GM19035 (cell line): ENCODE data around the gene ADCY1.
"Not testable (repeated sequence)": the region's sequence is repeated elsewhere in the genome, so short reads cannot be mapped to it uniquely, and the experiment has no call there.

Experiments
- ATAC-seq: cut with Tn5 transposase; IDR thresholded peaks from one replicate; pipeline ENCODE4 v1.9.1; 2021; ENCODE audit not compliant: unreplicated experiment

Gene ADCY1

DNA sequence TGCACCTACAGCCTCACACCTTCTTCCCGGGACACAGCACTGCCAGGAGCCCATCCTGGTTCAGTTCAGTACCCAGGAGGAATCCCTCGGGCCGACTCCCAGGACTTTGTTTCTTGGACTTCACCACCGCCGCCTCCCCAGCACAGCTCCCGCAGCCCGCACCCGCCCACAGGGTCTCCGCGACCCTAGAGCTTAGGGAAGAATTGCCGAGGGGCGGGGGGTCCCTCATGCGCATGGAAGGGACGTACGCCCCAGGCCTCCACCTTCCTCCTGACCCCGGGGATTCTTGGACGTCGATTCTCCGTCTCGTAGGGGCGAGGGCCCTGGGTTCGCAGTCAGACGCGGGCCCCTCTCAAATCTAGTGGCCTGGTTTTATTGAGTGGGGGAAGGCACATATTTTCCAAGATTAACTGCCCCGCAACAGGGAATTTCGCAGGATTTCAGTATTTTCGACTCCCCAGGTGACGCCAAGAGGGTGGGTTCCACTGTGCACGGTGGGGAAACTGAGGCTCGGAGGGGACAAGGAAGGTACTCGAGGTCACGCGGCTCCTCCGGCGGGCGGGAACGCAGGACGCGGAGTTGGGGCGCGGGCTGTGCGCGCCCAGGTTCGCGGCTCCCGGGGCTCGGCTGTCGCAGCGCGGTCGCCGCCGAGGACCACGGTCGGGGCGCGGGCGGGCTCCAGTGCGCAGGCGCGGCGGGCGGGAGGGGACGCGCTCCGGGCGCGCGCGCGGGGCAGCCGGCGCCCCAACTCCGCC is at the start of gene ADCY1:
Gene ADCY1, plus strand, starts transcription at position 708 of the 755 bp plus-strand sequence. CDS start 176 bp downstream, outside the sequence.
- peak; percentile 14 for ATAC-seq

DNA sequence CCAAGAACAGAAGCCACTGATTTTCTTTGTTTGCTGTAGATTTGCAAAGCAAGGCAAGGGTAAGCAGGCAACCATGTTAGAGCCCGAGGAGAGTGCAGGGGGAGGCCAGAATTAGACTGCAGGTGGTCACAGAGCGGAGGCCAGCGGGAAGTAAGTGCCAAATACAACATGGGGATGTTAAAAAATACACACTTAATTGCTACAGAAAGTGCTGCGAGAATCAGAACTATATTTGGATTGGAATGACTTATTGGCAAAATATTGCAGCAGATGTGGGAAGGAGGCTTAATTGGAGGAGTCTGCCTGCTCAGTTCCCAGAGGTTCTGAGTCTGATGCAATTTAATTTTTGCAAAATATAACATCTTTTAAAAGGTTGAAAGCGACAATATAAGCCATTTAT is 49.7 kb upstream of the ADCY1 start:
- no peak for ATAC-seq

DNA sequence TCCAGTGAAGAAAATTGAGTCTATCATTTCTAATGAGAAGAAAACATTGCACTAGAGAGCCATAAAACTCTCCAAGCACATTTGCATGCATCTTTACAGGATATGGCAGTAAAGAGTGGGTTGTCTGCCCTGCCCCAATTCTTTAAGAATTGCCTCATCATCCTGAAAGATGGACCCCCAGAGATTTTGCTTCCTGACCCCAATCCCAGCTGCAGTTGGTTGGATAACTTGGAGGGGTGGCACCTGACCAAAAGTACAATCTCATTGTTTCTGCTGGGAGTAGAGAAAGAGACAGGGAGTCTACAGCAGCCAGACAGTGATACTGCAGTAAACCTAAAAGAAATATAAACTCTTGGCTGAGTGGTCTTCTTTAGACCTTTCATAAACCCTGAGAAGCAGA is 49.1 kb upstream of the ADCY1 start:
- ATAC-seq, result no peak

DNA sequence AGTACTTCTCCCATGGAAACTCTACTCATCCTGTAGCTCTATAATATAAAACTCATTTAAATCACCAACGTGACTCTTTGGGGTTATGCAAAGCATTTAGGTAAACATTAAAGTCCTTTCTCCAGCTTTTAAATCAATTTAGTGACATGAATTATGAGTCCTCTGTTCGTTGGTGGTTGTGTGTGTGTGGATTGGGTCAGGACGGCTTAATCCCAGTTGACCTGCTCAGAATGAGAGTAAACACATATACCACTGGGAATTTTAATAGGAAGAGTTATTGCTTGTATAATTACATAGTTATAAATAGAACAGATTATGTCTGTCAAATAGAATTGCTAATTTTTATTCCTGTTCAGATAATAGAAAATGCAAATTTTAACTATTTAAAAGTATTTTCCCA is 30.7 kb upstream of the ADCY1 start:
- no peak for ATAC-seq

DNA sequence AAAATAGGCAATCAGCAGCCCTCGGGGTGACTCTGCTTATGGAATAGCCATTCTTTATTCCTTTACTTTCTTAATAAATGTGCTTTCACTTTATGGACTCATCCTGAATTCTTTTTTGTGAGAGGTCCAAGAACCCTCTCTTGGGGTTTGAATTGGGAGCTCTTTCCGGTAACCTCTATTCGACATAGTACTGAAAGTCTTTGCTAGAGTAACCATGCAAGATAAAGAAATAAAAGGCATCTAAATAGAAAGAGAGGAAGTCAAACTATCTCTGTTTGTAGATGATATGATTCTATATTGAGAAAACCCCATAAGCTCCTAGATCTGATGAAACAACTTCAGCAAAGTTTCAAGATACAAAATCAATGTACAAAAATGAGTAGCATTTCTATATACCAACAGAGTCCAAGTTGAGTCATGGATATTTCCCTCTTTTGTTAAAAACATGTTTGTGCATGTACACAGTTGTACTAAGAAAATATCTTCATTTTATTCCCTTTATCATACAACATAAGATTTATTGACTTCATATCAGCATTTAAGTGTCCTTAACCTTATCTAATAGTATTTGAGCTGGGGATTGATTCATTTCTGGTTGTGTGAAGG is 29.0 kb upstream of the ADCY1 start:
- not testable (repeated sequence) for ATAC-seq

DNA sequence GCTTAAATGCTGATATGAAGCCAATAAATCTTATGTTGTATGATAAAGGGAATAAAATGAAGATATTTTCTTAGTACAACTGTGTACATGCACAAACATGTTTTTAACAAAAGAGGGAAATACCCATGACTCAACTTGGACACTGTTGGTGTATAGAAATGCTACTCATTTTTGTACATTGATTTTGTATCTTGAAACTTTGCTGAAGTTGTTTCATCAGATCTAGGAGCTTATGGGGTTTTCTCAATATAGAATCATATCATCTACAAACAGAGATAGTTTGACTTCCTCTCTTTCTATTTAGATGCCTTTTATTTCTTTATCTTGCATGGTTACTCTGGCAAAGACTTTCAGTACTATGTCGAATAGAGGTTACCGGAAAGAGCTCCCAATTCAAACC is 25.3 kb upstream of the ADCY1 start:
- ATAC-seq, result not testable (repeated sequence)

DNA sequence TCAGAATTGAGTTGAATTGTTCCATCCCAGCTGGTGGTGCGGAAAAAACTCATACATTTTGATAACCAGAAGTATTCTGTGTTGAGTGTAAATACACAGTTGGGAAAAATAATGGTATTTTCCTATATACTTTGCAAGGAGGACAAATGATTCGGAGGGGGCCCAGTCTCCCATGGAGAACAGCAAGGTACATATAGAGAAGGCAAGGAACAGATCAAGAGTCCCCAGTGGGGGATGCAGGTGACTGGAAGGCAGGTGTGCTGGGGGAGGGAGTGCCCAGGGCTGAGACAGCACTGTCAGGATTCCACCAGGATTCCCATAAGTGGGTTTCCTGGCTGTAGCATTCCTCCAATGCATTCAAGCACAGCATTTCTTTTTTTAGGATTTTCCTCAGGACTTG is 10.8 kb upstream of the ADCY1 start:
- no peak for ATAC-seq

DNA sequence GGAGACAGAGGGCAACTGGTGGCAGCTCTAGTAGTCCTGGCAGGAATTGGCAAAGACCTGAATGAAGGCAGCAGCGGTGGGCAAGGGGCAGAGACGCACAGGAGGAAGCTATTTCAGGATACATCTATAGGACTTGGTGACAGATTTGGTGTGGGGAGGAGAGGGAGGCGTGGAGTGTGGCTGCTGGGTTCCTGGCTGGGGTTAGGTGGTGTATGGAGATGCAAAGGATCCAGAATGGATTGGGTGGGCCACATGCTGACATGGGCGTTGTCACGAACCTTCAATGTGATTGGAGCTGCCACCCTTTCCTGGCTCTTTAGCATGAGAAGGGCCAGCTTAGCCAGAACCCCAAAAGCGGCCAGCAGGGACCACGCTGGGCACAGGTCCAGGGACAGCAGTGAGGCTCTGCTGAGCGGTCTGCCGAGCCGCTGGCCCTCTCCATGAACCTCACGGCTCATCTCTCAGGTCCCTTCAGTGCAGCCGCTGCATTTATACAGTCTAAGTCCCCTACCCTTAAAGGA is 10.2 kb upstream of the ADCY1 start:
- ATAC-seq, result no peak

DNA sequence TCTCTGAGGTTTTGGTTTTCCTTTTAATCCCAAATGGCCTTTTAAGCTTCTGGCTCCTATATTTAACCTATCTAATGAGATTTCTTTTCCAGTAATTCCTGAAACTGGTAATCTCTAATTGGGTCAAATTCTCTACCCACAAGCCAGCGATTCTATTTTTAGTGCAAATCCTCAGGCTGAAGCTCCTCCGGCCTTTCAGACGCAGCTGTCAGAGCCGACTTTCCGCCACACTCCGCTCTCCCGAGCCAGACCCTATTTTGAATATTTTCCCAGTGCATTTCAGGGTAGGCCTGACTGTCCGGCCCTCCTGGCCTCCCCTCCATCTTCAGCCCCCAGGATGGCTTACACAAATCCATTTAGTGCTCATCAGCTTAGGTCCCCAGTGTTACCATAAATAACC is 9.7 kb upstream of the ADCY1 start:
- no peak for ATAC-seq

DNA sequence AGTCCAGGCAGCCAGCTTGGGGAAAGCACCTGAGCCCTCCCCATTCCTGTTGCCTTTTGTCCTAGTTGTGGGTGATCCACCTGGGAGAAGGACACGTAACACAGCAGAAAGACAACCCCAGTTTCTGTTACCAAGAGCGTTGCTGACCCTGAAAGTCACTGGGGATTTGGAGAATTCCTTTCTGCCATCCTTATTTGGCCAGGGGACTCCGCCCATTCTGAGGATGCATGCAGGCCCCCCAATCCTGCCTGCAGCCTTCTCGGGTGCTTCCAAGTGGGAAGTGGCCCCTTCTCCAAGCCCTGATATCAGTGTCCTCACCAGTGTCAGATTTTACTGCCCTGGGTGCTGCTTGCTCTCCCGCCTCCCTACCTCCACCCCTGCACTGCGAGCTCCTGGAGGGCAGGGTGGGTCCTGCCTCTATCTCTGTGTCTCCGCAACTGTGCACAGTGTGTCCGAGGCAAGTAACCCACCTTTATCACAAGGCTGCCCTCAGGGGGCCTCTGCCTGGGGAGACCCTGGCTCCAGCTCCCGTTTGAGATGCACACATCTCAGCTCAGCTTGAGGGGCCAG is 9.2 kb upstream of the ADCY1 start:
- ATAC-seq, result no peak

DNA sequence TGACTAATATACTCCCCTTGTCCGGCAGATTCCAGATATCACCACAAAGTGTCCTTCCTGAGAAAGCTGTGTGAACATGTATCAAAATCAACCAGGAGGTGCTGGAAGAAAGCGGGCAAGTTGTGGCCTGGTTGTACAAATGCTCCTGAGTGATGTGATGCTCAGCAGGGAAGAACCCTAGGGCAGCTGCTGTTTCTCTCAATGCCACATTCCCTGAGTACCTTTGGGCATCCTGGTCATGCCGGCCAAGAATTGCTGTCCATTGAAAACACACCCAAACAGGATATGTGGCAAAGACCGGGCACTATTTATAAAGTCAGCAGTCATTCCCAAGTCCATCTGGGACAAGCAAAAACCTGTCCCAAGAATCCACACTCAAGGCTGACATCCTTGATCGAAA is 7.8 kb upstream of the ADCY1 start:
- no peak for ATAC-seq

DNA sequence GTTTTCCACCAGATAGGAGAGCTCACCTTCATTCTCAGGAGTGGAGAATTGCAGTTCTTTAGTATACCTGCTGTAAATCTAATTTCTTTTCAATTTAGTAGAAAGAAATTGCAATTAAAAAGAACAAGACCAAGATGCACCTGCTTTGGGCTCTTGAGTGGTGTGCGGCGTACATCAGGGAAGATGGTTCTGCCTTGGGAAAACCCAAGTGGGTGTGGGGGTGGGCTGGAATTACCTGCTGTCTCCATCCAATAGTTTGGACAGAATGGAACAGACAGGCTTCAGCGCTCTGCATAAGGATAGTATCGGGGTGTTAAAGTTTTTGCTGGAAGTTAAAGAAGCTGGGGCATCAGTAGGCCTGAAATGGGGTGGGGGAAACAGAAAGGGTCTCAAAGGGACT is 7.2 kb upstream of the ADCY1 start:
- ATAC-seq, result no peak

DNA sequence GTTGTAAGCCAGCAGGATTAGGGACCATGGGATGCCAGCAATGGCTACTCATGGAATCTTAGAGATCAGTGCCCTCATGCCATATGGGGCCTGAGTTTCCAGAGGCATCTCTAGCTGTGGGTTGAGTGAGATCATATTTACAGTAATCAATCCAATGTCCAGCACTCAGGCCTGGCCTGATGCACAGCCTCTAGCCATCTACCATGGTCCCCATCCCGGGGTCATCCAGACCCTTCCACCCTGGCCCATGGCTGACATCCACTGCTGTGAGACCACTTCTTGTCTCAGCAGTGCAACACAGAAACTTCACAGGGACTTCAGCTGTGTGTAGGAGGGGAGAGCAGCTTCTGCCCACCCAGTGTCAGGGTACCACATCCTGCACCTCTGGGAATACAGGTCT is 6.5 kb upstream of the ADCY1 start:
- no peak for ATAC-seq

DNA sequence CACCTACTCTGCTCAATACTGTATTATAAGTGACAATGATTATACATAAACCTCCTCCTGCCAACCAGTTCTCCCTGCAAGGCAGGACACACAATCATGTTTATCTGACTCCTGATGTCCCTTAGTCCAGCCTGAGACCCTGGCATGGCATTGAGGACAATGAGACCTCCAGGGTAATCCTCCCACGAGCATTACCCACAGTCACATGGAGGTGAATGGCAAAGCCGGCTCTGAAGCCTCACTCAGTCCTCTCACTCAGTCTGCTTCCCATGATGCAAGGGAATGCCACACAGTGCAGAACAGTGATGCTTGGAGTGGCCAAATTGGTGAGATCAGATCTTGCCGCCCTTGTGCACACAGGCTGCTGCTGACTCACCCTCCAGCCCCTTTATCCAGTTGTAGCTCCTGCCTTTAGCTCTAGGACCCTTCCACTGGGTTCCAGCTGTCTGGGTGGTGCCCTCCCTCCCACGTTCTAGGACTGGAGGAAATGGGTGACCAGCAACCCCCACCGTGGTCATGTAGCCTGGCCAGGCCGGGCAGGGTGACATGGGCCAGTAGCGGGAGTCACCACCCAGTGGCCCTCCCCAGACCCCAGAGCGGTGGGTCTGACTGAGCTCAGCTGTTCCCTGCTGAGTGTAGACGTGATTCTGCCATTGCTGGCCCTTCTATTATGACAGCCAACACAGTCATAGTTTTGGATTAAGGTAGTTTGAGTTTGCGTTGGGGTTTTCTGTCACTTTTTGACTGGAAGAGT is 5.5 kb upstream of the ADCY1 start:
- ATAC-seq, result no peak

DNA sequence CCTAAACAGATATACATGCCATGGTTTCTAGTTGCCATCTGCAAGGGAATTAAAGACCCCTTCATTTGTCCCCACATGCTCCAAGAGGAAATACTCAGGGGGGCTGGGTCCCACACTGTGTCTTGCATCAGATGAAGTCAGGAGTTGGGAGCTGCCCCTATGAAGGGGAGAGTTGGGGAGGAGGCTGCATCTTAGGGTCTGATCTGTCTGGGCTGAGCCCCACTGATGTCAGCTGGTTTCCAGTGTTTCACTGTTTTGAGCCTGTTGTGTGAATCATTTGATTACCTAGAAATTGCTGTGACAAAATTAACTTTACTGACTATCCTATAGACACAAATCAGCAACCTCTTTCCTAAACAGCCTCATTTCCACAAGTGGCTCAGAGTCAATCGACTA is 4.9 kb upstream of the ADCY1 start:
- no peak for ATAC-seq

DNA sequence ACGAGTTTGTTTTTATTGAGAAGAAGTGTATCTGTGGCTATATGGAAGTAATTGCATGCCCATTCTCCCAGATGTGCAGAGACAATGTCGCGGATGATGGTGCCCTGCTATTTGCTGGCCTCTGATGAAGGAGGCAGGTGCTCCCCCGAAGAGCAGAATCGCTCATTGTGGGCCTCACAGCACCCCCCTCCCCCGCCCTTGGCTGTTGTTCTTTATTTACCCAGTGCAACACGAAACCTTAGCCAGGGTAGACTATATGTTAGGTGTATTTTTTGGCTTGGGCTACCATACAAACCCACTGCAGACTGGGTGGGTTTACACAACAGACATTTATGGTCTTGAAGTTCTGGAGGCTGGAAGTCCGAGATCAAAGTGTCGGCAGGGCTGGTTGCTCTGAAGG is 3.4 kb upstream of the ADCY1 start:
- ATAC-seq, result no peak

DNA sequence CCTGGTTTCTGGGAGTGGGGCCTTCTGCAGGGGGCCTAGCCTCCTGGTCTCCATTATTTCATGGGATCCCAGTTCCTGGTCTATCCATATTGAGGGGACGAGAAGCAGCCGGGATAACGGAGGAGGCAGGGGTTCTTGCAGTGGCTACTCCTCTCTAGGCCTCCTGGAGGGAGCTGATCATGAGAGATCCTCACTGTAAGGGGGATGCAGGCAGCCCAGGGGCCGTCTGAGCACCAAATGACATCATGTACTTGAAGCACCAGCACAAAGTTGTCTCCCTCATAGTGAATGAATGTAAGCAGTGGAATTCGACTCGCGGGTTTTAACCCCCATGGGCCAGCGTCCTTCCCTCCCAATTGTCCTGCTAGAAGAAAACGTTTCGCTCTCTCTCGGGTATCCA is 964 bp upstream of the ADCY1 start:
- no peak for ATAC-seq

DNA sequence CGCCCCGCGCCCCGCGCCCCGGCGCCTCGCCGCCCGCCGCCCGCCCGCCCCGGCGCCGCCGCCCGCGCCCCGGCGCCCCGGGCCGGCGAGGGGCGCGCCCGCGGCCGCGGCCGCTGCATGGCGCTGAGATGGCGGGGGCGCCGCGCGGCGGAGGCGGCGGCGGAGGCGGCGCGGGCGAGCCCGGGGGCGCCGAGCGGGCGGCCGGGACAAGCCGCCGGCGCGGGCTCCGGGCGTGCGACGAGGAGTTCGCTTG is 174 bp downstream of the ADCY1 start:
- no peak for ATAC-seq

DNA sequence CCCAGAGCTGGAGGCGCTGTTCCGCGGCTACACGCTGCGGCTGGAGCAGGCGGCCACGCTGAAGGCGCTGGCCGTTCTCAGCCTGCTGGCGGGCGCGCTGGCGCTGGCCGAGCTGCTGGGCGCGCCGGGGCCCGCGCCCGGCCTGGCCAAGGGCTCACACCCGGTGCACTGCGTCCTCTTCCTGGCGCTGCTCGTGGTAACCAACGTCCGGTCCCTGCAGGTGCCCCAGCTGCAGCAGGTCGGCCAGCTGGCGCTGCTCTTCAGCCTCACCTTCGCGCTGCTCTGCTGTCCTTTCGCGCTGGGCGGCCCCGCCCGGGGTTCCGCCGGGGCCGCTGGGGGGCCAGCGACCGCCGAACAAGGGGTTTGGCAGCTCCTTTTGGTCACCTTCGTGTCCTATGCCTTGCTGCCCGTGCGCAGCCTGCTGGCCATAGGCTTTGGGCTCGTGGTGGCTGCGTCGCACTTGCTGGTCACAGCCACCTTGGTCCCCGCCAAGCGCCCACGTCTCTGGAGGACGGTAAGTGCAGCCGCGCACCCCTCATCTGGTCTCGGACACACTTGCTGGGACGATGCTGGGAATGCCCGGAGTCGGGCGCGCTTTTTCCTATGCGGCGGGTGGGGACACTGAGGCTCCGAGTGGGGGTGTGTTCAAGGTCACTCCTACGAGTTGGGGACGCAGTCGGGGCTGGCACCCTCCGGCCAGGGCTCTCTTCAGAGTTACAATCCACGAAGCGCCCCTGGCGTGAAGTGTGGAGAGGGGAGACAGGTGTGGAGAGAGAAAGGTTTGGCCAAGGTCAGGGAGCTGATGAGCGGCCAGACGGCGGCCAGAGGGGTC is 717 bp downstream of the ADCY1 start:
- peak; percentile 56 for ATAC-seq

DNA sequence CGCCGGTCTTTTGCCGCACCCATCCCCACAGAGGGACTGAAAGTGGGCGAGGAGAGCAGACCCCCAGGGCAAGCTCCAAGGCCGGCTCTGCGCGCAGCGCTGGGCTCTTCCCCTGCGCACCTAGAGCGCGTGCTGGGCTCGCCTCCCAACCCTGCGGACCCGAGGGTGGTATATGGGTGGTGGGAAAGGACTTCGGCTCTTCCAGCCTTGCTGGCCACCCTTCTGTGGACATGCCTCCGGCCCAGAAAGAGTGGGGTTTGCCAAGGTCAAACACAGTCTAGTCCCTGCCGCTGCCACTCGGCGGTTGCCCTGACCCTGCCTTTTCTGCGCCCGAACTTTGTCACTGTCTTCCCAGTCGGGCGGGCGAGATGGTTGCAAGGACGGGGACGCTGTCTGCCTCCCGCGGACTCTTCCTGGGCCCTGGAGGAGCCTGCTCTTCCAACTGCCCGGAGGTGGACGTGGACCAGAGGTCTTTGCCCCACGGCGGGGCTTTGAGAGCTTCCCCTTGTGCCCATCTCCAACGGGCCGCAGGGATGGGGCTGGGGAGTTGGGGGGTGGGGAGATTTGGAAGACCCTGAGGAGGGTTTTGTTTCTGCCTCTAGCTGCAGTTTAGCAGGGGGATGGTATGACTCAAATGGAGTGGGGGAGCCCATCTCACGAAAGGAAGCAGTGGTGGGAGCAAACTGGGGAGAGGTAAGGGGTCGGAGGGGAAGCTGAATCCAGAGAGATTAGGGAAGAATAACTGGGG is 1.5 kb downstream of the ADCY1 start:
- ATAC-seq, result no peak
